DMS 273 (cell line): ENCODE data around the gene FAM174C.

Experiments used
- DNase-seq: peaks from one replicate; lab custom pipeline; 2025; ENCODE audit not compliant: unreplicated experiment; lab: John Stamatoyannopoulos, UW

FAM174C gene

DNA sequence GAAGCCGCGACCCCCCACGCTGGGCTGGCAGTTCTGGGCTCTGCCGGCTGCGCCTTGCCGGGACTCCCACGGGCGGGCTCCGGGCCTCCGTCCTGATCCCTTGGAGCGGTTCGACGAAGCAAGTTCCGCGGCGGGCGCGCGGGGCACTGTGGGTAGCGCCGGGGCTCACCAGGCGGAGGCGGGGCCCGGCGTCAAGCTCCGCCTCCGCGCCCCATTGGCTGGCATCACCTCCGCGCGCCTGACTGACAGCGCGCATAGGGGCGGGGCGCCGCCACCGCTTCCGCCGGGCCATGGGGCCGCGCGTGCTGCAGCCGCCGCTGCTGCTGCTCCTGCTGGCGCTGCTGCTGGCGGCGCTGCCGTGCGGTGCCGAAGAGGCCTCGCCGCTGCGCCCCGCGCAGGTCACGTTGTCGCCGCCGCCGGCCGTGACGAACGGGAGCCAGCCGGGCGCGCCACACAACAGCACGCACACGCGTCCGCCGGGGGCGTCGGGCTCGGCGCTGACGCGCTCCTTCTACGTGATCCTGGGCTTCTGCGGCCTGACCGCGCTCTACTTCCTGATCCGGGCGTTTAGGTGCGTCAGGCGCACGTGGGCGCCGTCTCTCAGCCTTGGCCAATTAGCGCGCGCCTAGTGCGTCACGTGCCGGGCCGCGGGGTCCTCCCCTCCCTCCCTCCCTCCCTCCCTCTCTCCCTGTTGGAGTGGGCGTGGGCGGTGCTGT lies at the start of gene FAM174C:
FAM174C (plus strand) TSS at position 271 of the 716 bp plus-strand sequence; CDS start at position 291, 20 bp downstream.
- DNase-seq: peak; percentile 99

DNA sequence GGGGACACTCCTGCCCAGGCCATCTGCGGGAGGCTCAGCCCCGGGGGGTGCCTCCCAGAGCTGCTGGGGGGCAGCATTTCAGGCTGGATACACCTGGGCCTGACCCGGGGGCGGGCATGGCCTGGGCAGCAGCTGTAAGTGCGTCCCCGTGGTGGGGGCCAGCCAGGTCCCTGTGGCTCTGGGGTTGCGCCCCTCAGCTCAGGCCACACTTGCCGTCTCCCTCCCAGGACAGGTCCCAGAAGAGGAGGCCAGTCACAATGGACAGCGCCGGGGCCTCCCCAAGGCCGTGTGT lies 49.2 kb upstream of the FAM174C start:
- DNase-seq: no peak

DNA sequence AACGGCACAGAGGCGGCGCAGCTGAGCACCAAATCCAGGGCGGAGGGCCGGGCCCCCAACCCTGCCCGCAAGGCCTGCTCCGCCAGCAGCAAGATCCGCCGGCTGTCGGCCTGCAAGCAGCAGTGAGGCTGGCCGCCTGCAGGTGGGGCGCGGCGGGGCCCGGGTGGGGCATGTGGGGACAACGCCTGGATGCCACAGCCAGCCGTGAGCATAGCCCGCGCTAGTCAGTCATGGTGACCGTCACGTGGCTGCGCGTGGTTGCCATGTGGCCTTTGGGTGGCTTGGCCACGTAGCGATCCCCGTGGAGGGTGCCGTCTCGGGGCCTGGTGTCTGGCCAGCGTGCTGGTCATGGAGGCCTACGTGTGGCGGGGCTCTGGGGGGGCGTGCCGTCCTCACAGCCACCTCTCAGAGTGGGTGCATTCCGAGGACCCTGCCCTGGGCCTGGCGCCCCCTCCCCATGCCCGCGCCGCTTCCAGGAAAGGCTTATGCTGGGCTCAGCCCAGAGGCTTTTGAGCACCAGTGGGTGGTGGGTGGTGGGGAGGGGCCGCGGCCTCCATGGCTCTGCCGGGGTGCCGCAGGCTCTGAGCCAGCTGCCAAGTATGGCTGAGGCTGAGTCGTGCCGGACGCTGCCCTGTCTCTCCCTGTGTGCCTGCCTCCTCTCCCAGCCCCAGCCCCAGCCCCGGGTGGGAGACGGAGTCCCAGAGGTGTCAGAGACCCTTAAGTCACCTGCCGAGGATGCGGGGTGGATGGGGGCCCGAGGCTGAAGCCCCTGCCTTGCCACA lies 48.6 kb upstream of the FAM174C start:
- DNase-seq: no peak

DNA sequence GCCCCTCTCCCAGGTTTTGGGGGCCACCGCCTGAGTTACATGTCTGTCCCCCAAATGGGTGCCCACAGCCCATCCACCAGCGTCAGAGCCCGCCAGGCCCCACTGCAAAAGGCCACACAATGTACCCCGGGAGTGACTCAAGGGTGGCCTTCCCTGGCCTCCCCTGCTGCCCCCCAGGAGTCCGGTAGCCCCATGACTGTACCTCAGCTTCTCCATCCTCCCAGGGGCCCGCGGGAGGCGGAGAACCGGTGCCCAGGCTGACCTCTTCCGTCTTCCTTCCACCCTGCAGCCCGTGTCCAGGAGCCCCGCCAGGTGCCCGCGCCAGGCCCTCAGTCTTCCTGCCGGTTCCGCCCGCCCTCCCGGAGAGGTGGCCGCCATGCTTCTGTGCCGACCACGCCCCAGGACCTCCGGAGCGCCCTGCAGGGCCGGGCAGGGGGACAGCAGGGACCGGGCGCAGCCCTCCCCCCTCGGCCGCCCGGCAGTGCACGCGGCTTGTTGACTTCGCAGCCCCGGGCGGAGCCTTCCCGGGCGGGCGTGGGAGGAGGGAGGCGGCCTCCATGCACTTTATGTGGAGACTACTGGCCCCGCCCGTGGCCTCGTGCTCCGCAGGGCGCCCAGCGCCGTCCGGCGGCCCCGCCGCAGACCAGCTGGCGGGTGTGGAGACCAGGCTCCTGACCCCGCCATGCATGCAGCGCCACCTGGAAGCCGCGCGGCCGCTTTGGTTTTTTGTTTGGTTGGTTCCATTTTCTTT lies 47.9 kb upstream of the FAM174C start:
- no peak for DNase-seq

DNA sequence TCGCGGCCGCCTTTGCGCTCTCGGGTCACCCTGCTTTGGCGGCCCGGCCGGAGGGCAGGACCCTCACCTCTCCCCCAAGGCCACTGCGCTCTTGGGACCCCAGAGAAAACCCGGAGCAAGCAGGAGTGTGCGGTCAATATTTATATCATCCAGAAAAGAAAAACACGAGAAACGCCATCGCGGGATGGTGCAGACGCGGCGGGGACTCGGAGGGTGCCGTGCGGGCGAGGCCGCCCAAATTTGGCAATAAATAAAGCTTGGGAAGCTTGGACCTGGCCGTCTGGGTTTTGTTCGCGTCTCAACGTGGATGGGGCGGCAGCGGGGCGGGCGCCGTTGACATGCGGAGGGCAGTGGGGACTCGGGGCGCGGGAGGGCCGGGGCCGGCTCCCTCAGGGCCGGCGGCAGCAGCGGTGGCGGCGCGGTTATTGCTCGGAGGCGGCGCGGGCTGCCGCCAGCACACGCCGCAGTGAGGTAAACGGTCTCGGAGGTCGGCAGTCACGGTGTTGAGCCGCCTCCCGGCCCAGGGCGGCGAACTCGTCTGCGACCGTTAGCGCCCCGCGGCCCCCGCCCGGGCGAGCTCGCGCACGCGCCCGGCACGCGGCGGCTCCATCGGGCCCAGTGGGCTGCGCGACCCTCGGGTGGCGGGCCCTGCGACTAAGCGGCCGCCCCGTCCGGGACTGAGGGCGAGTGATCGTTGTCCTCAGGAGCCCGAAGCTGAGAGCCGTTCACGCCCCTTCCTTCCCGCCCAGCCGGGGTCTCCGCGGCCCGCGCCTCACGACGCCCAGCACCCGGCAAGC lies 47.0 kb upstream of the FAM174C start:
- DNase-seq: no peak

DNA sequence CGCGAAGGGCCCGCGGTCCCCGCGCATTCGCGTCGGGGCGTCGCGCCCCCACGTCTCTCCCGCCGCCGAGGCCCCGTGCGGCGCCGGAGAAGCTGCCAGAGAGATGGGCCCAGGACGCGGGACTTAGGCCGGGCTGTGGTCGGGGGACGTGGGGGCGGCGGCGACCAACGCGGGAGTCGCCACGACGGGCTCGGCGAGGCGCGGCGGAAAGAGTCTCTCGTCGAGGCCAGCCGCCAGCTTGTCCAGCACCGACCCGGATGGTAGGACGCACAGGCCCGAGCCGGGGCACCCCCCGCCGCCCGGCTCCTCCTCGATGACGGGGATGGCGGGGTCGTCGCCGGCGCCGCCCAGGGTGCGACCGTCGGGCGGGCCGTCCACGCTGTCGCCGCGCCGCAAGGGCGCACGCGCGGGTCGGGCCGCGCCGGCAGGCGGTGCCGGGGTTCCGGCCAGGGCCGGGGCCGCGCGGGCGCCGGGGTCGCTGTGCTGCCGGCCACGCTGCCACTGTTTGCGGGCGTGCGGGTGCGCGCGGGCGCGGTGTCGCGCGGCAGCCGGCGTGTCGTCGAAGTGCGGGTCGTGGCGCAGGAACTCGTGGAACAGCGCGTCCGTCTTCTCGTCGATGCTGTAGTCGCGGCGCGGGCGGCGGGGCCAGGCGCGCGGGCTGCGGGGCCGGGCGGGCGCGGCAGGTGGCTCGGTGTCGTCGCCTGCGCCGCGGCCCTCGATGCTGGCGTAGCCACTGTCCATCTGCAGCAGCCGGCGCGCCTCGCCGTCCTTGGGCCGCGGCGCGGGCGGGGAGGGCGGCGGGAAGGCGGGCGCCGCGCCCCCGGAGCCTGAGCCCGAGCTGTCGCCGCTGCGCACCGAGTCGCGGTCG lies 46.0 kb upstream of the FAM174C start:
- DNase-seq: no peak

DNA sequence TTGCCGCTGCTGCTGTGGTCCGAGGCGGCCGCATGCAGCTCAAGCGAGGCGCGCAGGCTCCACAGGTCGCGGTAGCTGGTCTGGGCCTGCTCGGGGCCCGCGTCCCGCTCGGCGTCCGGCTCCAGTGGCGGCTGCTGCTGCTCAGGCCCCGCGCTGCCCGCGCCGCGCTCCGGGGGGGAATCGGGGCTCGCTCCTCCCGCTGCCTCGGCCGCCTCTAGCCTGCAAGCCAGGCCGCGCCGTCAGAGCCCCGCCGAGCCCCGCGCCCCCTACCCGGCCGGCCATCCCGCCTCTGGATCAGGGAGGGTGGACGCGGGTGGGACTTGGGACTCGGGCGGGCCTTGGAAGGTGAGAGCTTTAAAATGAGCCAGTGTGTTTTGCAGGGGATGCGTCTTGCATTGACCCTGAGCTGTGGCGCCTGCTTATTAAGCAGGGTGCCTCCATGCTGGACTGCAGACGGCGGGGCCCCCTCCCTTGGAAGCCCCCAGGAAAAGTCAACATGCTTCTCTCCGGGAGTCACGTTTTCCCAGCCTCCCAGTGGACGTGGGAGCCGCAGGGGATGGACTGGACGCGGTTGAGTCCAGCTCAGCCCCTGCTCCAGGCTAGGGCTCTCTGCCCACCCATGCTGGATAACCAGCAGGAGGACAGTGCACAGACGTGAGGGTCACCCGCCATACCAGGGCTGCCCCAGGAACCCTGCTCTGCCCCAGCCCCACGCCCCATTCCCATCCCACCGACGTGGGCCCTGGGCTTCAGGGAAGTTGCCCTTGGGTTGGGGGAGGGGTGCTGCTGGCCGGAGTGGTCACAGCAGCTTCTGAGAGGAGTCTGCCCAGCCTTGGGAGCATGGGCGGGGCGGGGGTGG lies 45.2 kb upstream of the FAM174C start:
- DNase-seq: no peak

DNA sequence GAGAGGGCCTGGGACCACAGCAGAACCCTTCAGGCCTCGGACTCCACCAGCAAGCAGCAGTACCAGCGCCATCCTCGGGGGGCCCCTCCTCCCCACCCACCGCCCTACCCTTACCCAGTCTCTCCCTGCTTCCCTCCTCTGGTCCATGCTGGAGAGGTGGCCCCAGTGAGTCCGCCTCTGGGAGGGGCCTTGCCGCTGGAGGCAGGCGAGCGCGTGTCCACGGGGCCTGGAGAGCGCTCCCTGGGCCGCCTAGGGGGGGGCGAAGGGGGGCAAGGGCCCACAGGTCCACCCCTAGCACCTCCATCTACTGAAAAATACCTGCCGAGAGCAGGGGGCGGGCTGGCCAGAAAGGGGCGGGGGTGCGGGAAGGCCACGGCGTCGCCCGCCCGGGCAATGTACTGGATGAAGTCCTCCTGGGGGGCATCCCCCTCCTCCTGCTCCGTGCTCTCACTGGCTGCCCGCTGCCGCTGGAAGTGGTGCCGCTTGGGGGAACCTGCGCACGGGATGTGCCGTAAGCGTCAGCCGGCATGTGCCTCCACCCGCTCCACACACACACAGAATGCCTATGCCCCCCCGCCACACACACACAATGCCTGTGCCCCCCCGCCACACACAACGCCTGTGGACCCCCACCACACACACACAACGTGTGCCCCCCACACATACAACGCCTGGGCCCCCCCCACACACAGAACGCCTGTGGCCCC lies 44.4 kb upstream of the FAM174C start:
- DNase-seq: no peak

DNA sequence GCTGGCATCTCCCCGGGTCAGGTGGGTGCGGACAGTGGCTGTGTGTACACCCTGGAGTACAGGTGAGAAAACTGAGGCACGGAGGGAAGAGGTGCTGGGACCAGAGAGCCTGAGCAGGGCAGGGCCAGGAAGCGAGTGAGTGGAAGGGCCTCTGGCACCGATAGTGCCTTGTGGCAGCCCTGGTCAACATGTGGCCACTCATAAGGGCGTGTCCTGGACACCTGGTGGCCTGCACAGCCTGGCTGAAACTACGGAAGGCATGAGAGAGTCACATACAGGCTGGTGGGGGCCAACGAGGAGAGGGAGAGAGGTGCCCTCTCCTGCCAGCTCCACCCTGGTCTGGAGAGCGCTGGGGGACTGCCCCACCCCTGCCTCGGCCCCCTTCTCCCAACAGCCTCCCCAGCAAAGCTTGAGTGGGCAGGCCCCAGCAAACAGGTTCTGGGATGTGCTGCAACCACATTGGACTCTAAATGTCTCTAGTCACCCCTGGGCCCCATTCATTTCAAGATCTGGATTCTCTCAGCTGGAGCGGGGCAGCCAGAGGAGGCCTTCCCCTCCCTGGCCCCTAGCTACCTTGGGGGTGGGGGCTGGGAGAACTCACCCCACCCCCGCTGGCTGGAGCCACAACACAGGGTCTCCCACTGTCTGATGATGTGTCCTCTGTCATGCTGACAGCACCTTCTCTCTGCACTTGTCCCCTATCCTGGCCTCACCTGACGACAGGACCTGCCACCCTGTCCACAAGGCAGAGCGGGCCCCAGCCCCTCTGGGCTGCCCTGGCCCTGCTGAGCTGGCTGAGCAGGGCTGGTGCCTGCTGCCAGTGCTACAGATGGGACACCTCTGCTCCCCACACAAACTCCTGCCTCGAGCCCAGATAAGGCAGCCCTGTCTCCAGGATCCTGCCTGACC lies 43.3 kb upstream of the FAM174C start:
- DNase-seq: peak; percentile 75

DNA sequence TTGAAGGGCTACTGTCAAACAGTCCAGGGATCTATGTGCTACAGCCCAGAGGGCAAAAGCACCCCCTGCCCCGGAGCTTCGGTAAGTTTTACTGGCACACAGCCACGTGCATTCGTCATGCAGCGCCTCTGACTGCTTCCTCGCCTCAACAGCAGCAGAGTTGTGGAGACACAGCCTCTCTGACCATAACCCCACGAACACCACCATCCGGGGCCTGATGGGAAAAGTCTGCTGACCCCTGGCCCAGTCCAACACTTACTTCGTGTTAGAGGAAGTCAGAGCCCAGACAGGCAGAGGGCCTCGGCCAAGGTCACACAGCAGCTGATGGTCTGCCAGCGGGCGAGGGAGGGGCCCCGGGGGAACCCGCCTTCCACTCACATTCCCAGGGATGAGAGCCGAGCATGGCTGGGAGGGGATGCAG lies 42.7 kb upstream of the FAM174C start:
- peak; percentile 75 for DNase-seq

DNA sequence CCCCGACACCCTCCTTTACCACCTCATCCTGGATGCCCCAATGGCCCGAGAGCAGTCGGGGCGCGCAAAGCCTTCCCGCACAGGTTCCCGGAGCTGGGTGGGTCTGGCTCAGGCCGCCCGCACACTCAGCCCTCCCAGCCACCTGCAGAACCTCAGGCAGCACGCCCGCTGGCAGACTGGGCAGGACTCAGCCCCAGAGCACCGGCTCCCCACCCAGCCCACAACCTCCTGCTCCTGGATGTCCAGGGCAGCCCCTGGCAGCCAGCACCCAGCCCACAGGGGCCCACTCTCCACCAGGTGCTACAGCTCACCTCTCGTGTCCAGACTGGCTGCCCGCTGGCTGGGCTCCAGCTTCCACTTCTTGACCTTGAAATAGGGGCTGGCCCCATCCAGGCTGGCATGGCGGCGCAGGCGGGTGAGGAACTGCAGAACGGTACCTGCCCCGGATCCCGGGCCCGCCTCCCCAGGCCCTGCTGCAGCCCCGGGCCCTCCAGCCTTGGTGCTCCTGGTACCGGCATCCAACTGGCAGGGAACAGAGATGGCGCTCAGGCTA lies 42.1 kb upstream of the FAM174C start:
- DNase-seq: no peak

DNA sequence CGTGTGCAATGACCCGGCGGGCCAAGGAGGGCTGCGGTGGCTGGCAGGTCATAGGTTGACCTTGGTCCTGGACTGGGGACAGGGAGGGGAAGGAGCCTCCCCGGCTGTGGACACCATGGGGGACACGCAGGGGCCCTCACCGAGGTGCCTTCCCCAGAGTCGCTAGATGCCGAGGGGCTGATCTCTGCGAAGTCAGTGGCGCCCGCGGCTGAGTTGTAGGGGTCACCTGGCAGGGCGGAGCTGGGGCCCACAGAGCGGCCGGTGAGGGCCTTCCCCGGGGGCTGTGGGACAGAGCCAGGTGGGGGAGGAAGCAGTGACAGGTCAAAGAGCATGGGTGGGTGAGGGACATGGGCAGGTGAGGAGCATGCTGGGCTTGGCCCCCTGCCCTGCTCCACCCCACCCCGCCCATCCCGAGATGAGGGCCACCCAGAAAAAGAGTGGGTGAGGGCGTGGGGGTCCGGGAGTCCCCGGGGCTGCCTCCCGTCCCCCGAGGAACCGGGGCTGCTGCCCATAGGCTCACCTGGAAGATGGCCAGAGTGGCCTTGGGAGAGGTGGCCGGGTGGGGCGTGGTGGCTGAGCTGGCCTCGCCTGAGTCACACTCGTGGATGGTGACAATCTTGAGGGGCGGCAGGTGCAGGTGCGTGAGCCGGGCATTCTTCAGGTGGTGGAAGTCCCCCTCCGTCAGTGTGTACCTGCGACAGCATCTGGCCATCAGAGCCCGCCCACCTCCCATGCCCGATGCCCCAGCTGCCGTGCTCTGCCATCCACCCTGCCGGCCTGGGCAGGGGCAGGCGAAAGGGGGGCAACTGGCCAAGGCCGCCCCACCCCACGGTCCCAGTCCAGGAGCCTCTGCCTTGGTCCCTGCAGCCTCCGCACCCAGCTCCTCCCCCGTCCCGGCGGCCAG lies 41.0 kb upstream of the FAM174C start:
- DNase-seq: no peak

DNA sequence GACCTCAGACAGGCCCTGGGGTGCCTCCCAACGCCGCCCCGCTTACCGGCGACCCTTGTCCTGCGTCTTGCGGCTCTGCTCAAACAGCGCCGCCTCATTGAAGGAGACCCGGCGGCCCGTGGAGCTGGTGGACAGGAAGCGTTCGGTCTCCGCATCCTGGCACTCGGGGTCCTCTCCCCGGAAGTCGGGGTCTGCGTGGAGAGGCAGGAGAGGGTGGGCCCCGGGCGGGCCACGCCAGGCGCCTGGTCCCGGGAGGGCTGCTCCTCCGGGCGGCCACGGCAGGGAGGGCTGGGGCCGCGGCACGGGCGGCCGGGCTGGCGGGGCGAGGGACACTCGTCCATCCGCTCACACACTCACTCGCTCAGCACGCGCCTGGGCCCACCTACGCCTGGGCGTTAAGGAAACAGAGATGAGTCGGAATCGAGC lies 40.4 kb upstream of the FAM174C start:
- DNase-seq: no peak

DNA sequence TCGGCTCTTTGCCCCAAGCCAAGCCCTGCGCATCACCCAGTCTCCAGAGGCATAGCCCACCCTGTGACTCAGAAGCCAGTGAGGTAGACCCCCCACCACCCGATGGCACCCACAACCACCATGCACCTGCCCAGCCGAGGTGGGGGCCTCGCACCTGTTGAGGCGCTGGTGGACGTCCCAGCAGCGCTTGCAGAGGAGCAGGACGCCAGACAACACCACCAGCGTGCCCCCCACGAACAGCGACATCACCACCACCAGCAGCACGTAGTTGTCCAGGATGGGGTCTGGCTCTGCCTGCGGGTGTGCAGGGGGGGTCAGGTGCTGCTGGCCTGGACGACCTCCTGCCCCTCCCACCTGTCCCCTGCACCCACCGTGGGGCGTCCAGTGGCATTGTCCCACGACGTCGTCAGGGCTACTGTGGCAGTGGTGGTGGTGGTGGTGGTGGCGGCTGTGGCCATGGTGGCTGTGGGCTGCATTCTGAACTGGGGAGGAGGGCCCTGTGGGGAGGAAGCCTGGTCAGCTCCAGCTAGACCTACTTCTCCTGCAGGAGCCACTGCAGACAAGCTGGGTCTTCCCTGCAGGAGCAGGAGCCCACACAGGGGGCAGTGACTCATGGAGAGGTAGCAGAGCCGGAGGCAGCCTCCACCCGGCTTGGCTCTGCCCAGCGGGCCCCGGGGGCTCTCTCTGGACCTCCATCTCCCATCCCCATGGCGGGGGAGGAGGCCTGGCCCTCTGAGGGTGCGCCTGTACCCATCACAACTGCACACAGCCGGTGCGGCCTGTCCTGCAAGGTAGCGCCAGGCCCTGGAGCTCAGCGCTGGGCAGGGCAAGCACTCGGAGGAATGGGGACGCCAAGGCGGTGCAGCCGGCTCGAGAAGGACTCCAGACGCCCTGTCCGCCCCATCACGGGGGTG lies 39.4 kb upstream of the FAM174C start:
- peak; percentile 67 for DNase-seq

DNA sequence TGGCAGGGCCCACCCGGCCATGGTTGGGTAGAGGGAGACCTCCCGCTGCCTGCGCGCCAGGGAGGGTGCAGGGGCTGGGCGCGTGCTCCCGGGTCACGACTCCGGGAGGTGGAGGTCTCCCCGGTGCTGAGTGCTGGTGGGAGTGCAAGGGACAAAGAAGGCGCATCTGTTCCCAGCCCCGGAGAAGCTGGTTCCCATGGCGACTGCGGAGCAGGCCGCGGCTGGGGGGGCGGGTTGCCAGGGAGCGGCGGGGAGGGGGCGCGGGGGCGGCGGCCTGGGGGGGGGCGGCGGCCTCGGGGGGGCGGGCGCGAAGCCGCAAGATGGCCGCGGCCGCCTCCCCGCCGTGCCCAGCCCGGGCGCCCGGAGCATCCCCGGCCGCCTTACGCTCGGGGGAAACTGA lies 38.8 kb upstream of the FAM174C start:
- peak; percentile 83 for DNase-seq
